ENCODE measurements around the gene RAMACL.

DNA sequence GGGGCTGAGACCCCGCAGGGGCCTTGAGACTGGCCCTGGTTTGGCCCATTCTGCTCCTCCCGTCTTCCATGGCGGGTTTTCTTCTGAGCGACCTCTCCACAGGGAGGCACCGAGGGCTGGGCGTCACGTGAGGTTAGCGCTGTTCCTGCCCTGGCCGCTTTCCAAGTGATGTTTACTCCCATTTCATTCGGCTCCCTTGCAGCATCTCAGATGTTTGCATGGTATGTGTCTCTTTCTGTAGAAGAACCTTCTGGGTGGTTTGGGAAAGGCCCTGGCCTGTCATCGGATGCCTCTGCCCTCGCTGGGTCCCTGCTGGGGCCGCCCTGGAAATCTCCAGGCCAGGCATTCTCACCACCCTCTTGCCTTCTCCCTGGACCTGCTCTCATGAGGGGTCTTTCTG is 17.3 kb downstream of the RAMACL start:
- TF ChIP-seq, protein P1, sequence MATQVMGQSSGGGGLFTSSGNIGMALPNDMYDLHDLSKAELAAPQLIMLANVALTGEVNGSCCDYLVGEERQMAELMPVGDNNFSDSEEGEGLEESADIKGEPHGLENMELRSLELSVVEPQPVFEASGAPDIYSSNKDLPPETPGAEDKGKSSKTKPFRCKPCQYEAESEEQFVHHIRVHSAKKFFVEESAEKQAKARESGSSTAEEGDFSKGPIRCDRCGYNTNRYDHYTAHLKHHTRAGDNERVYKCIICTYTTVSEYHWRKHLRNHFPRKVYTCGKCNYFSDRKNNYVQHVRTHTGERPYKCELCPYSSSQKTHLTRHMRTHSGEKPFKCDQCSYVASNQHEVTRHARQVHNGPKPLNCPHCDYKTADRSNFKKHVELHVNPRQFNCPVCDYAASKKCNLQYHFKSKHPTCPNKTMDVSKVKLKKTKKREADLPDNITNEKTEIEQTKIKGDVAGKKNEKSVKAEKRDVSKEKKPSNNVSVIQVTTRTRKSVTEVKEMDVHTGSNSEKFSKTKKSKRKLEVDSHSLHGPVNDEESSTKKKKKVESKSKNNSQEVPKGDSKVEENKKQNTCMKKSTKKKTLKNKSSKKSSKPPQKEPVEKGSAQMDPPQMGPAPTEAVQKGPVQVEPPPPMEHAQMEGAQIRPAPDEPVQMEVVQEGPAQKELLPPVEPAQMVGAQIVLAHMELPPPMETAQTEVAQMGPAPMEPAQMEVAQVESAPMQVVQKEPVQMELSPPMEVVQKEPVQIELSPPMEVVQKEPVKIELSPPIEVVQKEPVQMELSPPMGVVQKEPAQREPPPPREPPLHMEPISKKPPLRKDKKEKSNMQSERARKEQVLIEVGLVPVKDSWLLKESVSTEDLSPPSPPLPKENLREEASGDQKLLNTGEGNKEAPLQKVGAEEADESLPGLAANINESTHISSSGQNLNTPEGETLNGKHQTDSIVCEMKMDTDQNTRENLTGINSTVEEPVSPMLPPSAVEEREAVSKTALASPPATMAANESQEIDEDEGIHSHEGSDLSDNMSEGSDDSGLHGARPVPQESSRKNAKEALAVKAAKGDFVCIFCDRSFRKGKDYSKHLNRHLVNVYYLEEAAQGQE (IDR thresholded peaks at IDR 0.05; ENCODE audit: low read depth) = no peak
- TF ChIP-seq, protein P2, sequence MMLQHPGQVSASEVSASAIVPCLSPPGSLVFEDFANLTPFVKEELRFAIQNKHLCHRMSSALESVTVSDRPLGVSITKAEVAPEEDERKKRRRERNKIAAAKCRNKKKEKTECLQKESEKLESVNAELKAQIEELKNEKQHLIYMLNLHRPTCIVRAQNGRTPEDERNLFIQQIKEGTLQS (IDR thresholded peaks at IDR 0.05) = no peak
- TF ChIP-seq ZFX (IDR thresholded peaks at IDR 0.05) (no peak), POLR2AphosphoS5 (IDR thresholded peaks at IDR 0.05; ENCODE audit: low read depth, low read length) (no peak), JUND (IDR thresholded peaks at IDR 0.05) (no peak)

Measured in HCT116 (cell line).